M059J (cell line): ENCODE measurements around the gene QRICH1. TPM values are rescaled to one million over a fixed set of nuclear protein-coding genes. Genes with fewer than 3 reads are reported as not detected.

ENCODE experiments used
- DNase-seq: peaks from one replicate; pipeline ENCODE4 v3.0.0-alpha.2; 2012; ENCODE audit warnings: low read depth
- total RNA-seq: library from RNA; depleted of rRNA; stranded (reverse); fragments of >200 nt; shearing (Covaris generic); gene quantifications from 2 replicates; pipeline ENCODE4 v1.2.3, GENCODE V29; 2014

QRICH1 gene
- total RNA-seq, 1 experiment from 2014 or later: 62.9 TPM

DNA sequence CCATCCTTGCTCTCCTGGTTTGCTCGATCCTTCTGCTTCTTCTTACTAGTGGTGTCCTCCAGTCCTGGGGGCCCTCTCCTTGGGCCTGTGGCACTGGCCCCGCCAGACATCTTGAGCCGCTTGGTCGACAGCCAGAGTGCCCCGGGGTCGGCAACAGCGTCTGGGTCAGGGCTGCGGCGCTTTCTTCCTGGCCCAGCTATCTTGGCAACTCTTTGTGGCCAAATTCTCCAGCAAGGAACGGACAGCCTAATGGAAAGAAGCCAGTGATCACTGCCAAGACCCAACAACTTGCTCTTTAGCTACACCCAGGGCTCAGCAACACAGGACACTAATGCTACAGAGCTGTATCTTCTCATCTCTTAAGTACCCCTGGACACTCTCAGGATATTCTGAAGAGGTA is 25.2 kb upstream of the QRICH1 start:
- DNase-seq: no peak

DNA sequence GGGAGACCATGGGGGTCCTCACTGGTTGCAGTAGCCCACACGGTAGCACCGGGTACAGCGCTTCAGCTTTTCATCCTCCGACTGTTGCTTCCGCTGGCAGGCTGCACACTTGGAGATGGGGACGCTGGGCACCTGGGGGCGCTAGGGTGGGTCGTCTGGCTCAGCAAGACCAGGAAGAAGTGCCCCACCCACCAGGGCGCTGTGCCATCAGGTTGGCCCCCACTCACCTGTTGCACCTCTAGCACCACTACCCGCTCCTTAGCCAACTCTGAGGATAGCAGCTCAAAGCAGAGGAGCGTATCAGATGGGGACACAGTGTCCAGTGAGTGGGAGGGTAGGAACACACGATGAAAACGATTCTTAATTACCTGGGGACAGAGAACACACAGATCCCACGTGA is 18.4 kb upstream of the QRICH1 start:
- DNase-seq: no peak

DNA sequence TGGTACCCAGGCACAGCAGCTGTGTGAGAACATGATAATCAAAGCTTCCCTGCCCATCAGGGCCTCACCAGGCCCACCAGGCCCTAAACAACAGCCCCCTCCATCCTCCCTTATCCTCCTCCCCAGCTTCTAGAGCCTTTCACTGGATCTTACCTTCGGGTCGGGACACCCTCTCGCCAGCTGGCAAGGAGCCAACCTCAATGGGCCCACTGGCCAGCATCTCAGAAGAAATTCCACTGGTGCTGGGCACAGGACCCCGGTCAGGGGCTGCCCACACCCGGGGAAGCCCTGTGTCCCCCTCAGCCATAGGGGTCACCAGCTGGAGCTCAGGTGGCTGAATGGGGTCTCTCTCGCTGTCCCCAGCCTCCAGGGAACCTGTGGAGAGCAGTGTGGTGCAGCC is 17.5 kb upstream of the QRICH1 start:
- no peak for DNase-seq

DNA sequence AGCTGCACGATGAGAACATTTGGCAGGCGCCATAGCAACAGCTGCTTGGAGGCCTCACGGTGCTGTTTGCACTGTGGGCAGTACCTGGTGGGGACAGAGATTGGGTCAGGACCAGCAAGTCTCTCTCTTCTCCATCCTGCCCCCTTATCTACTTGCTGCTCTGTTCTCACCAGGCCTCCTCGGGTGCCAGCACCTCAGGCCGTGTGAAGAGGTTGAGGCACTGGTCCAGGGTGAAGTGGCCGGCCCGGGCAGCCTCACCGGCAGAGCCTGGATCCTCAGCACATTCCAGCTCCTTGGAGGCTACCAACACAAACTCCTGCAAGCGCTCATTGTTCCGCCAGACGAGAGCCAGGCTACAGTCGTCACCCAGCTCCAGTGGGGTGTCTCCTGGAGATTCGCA is 16.9 kb upstream of the QRICH1 start:
- no peak for DNase-seq

DNA sequence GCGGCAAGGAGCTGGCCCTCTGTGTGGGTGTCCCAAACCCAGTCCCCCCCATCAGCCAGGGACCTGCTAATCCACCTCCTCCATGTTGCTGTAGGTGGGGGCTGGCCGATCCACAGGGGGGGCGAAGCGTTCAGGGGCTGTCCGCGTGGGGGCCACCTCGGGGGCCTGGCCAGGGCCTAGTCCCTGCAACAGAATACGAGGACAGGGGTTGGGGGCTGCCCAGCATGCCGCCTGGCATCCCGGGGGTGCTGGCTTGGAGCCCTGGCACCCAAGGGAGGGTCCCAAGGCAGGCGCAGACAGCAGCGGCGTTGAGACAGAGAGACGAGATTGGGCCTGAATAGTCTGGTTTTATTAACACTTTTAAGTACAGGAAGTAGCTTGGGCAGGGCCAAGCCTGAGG is 14.5 kb upstream of the QRICH1 start:
- no peak for DNase-seq

DNA sequence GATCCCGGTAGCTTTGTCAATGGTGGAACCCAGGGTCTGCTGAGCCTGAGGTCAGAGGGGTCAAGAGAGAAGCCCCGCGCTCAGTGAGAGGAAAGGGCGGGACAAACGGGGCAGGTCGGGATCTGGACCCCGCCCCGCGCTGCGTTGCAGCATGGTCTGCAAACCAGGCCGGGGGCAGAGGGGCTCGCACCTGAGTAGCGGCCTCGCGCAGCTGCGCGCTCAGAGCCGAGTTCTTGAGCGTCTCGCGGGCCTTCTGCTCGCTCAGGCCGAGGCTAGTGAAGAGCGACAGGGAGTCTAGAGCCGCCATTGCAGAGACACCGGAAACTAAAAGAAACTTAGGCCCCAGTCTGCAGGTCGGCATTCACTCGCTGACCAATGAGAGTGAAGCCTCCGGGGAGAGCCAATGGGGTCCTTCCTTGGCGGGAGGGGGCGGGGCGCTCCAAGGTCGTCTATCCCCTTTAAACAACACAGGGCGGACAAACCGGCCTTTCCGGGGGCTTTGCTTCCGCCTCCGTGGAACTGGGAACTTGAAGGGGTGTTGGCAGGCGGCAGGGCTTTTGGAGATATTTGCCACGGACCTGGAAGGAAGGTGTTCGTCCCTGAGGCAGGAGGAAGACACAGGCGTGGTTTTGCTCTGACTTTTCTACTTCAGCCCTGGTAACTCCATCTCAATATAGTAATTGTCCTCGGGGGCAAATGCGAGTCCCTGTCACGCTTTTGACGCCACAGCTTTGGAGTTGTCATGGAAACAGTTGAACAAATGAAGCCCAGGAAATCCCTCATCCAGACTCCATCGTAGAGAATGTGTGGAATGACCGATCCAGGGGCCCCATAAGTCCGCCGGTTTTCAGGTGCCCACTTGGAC is 10.8 kb upstream of the QRICH1 start, which contains the start of gene QARS1:
TSS of gene QARS1 (minus strand) at position 331 of the 865 bp plus-strand sequence. CDS start at position 307, 24 bp downstream.
- DNase-seq: peak; percentile 87

DNA sequence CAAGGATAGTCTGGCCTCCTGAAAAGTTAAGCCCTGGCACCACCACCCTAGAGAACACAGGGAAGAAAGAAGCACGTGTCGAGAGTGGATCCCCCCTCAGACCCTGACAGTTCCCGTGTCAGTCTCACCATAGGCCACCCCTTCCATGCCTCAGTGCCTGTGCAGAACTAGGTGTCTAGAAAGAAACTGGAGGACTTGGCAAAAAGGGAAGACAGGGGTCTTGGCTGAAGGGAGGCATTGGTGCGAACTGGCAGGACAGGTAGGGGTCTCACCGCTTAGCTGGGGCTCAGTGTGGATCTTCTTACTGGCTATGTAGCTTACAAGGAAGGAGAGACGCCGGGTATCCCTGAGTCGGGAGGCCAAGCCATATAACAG is 10.2 kb upstream of the QRICH1 start:
- DNase-seq: no peak

DNA sequence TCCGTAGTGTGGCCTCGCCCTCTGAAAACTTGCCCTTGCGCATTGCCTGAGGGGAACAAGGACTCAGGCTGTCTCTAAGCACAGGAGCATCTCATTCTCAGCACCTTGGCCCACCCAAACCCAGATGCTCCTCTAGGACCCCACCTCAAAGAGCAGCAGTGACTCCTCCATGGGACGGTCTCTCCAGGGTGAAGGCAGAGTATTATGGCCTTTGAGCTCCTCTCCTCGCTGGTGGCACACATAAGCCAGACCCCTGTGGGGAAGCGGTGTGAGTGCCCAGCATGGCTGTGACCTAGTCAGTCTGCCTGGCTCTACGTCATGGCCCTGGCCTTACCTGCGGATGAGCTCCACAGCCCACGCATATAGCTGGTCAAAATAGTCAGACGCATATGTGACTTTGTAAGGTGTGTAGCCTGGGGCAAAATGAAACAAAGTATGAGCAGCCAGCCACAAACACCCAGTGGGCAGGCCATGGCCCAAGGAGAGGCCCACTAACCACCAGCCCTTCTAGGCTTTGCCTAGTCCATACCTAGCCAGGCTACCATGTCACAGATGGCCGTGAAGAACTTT is 6.3 kb upstream of the QRICH1 start:
- no peak for DNase-seq

DNA sequence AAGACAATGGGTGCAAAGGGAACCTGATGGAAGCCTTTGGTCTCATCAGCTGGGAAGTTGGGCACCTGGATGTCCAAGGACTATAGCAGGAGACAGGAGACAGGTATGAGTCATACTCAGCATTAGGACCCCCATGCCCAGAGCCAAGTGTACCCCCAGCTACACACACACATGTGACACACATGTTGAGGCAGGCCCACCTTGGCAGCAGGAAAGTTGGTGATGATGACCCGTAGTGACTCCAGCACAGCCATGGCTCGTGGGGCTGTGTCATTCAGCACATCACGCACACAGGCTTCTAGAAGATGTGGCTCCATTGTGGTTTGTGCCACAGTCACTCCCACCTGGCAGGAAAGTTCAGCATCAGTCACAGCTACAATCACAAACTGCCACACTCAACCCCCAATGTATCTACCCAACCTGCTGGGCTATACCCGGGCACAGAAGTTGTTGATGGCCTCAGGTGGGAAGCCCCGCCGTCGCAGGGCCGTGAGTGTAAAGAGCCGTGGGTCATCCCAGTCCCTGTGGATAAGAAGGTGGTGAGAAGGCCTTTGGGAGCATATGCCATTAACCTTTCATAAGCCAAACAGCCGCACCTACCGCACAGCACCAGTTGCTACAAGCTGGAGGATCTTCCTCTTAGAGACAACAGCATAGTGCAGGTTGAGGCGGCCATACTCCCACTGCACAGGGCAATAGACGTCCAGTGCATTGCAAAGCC is 5.2 kb upstream of the QRICH1 start:
- no peak for DNase-seq

DNA sequence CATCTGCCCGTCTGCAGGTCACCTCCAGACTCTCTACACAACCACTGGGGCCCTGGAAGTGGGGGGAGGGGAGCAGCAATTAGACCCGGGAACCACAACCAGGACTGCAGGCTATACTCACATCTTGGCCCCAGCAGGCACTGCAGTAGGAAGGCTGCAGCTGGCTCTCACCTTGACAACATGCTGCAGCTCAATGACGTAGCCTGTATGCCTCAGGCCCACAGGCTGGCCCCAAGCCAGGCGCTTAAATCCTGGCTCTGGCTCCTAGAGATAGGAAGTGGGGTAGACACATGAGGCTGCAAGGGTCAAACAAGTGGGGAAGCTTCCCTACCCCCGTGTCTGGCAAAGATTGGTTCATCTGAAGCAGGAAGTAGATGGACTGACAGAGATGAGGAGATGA is 4.6 kb upstream of the QRICH1 start:
- peak; percentile 53 for DNase-seq

DNA sequence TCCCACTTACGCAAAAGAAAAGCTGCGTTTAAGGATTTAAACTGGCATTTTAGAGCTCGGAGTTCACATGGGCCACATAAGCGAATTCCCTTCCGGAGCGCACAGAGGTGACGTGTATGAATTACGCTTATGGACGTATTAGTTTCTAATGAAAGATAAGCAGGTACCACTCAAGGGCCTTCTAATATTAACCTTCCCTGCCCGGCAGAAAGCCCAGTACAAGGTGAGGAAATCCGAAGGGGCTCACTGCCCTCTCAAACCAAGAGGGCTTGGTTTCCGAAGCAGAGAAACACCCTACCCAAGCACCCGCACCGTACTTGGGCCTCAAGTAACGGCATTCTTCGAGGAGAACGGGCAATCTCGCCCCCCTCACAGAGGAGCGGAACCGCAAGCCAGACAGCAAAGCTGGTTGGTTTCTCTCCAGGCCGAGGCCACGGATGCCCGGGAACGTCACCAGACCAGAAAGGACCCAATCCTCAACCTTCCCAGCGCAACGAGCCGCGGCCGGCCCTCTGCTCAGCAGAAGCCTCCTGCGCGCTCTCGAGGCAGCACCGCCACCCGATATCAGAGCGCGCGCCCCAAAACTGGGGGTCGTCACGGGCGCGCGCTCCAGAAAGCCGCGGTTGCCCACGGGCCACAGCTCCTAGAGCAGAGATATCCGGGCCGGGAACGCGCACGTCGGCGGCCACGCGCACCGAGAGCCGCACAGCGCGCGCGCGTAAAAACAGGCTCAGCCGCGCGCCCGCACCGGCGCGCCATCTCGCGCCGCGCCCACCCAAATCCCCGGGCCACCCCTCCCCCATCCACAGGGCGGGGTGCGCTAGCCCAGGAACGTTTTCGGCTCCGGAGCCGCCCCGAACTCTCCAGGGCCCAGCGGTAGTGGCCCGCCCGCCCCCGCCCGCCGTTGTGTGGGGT is 676 bp downstream of the QRICH1 start:
- DNase-seq: peak; percentile 65

DNA sequence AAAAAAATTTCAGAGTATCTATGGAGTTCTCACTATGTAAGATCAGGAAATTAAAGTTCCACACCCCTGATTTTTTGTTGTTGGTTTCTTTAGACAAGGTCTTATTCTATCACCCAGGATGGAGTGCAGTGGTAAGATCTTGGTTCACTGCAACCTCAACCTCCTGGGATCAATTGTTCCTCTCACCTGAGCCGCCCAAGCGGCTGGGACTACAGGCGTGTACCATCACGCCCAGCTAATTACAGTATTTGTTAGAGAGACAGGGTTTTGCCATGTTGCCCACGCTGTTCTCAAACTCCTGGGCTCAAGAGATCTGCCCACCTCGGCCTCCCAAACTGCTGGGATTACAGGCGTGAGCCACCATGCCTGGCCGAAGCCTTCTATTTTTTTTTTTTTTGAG is 12.4 kb downstream of the QRICH1 start:
- no peak for DNase-seq

DNA sequence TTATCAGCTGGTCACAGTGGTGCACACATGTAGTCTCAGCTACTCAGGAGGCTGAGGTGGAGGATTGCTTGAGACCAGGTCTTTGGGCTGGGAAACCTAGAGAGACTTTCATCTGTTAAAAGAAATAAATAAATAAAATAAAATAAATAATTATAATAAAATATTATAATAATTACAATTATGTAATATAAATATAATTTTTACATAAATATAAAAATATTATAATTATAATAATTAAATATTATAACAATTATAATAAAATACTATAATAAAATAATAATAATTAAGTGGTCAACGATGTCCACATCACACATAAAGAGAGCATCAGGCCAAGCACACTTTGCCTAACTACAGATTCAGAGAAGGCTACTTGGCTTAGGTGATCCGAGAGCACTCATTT is 14.6 kb downstream of the QRICH1 start:
- DNase-seq: no peak

DNA sequence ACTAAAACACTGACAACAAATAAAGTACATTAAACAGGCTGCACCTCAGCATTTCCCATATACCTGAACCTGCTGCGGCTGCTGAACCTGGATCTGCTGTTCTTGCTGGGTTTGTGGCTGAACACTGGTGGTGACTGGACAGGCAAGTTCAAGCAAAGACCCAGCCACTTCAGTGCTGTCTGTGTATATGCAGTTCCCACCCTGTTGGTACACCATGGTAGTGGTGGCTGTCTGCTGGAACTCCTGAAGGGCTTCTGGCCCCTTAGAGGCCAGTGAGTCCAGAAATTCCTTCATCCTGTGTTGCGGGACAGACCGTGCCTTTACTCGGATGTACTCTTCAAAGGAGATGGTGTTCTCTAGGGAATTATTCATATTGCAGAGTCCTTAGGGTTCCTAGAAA is 17.2 kb downstream of the QRICH1 start:
- DNase-seq: no peak

DNA sequence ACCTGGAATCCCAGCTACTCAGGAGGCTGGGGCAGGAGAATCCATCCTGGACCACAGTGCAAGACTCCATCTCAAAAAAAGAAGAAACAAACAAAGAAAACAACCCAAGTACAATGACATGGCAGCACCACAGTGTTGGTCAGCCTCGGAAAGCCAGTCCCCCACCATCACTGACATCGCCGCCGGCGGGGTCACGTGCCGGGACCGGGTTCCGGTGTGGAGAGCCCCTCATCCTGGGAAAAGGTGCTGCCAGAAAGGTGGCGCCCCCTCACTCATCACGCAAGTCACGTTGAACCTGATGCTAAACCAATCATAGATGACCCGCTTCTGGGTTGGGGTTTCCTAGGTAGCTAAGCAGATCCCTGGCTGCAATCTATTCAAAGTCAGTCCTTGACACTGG is 17.8 kb downstream of the QRICH1 start:
- no peak for DNase-seq

DNA sequence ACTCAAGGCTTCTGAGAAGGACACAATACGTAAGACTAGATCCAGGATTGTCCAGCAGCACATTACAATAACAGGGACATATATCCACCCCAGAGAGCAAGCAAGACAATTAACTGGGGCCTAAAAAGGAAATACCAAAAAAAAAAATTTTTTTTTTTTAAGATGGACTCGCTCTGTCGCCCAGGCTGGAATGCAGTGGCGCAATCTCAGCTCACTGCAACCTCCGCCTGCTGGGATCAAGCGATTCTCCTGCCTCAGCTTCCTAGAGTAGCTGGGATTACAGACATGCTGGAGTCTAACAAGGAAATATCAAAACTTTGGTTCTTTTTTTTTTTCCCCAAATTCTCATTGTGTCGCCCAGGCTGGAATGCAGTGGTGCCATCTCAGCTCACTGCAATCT is 35.9 kb downstream of the QRICH1 start:
- no peak for DNase-seq

DNA sequence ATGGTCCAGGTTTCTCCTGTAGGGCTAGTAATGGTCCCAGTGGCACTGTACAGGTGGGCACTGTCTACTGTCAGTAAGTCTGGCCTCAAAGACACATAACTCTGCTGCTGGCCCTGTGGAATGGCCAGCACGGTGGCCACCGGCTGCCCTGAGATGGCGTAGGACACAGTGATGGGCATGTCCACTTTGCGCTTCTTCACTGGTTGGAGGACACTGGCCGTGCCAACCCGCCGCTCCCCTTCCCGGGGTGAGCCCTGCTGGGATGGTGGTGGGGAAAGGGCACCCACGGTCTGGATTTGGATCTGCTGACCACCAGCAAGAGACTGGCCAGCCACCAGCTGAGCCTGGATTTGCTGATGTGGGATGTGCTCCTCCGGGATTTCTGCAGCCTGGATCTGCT is 36.6 kb downstream of the QRICH1 start:
- no peak for DNase-seq

DNA sequence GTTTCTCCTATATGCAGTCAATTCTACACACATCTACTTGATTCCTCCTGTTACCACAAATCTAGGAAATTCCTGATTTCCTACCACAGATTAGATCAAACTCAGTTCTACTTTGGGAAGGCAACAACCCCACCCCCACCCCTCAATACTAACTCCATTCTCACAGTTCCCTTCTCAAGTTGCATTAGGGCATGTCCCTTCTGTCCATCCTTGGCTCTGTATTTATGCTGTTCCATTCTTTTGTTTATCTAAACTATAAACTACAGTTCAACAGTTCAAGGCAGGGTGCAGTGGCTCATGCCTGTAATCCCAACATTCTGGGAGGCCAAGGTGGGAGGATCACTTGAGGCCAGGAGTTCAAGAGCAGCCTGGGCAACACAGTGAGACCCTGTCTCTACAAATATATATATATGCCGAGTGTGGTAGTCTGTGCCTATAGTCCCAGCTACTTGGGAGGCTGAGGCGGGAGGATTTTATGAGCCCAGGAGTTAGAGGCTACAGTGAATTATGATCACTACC is 39.5 kb downstream of the QRICH1 start:
- peak; percentile 5 for DNase-seq

DNA sequence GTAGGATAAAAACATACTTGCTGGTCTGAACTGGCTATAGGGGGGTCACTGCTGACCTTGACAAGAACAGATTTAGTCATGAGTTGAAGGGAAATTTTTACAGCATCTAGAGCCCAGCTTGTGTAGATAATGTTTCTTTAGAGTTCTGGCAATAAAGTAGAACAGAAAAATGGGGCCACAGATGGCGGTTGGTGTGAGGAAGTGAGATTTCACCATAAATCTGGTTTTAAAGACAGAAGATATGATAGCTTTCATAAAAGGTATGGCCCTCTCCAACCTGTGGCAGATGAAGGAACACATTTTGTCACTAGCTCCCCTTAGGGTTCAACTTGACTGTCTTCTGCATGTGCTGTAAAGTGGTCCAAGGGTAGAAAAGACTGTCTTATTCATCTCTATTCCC is 40.3 kb downstream of the QRICH1 start:
- DNase-seq: no peak

DNA sequence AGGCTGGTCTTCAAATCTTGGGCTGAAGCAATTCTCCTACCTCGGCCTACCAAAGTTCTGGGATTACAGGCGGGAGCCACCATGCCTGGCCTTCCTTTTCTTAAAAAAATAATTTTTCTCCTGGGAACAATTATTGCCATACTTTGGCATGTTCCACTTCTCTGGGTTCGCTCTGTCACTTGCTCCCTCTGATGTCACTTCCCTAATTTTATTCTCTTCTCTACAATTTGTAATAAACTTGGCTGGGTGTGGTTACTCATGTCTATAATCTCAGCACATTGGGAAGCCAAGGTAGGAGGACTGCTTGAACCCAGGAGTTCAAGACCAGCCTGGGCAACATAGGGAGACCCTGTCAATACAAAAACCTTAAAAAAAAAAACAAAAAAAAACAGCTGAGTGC is 58.6 kb downstream of the QRICH1 start:
- no peak for DNase-seq

DNA sequence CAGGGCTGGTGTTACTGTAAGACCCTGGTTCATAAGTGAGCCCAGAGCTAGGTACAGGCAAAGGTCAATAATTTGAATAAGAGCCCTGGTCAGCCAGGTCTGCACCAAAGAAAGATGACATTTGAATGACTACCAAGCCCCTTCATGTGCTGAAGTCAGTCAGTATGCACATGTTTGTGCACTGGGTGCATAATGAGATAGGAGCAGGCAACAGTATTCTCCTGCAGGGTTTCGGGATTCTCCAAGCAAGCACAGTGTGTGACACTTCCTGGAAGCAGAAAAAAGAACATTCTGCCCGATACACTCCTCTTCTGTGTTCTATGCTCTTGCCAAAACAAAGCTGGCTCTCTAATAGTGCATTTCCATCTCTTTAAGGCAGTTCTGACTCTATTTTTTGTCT is 59.2 kb downstream of the QRICH1 start:
- DNase-seq: no peak
